CD8-positive, alpha-beta memory T cell (primary cell): ENCODE data around the gene GABRD. TPM values are rescaled to one million over a fixed set of nuclear protein-coding genes. Genes with fewer than 3 reads are reported as not detected.

ENCODE experiments used
- CTCF ChIA-PET: fragments of 350-600 bp; sonication (Branson Sonifier 250); formaldehyde crosslinking; loops from one replicate; lab custom pipeline; 2021; ENCODE audit warnings: antibody characterized with exemption; lab: Charles Lee
- POLR2A ChIA-PET: fragments of 350-600 bp; sonication (Branson Sonifier 250); formaldehyde crosslinking; loops from one replicate; lab custom pipeline; 2021; ENCODE audit warnings: antibody characterized with exemption; lab: Charles Lee
- DNase-seq, 5 donors: peaks; one replicate each; pipeline versions ENCODE4 v3.0.0 to v3.0.0-alpha.2; 2020 to 2022; ENCODE audit warnings: mixed read lengths in 1 of 5
- H3K27ac ChIP-seq: one replicate; pipeline ENCODE4 v1.7.0; 2013; ENCODE audit warnings: low read depth, mild to moderate bottlenecking, low read length, moderate library complexity
- H3K27me3 ChIP-seq: 2 replicates; pipeline ENCODE4 v1.7.0; 2013; ENCODE audit warnings: low read length, mild to moderate bottlenecking; ENCODE audit not compliant: insufficient read depth, poor library complexity, severe bottlenecking
- H3K36me3 ChIP-seq: 2 replicates; pipeline ENCODE4 v1.7.0; 2013; ENCODE audit warnings: mild to moderate bottlenecking, low read length, moderate library complexity; ENCODE audit not compliant: insufficient read depth
- H3K4me1 ChIP-seq: 2 replicates; pipeline ENCODE4 v1.7.0; 2013; ENCODE audit warnings: mild to moderate bottlenecking, low read length, moderate library complexity; ENCODE audit not compliant: insufficient read depth
- H3K4me3 ChIP-seq: 2 replicates; pipeline ENCODE4 v1.7.0; 2013; ENCODE audit warnings: mild to moderate bottlenecking, low read length
- H3K9me3 ChIP-seq: 2 replicates; pipeline ENCODE4 v1.7.0; 2013; ENCODE audit warnings: mild to moderate bottlenecking, low read length
- H3K27ac Mint-ChIP-seq, 8 donors: one replicate each; pipeline ENCODE4 v1.8.0; 2020 to 2021; ENCODE audit warnings: mixed read lengths in 8 of 8, mild to moderate bottlenecking in 6 of 8, inconsistent platforms in 3 of 8, moderate library complexity in 3 of 8
- H3K27me3 Mint-ChIP-seq, 2 donors: one replicate each; pipeline ENCODE4 v1.8.0; 2020 to 2021; ENCODE audit warnings: mixed read lengths in 2 of 2, mild to moderate bottlenecking in 1 of 2, moderate library complexity in 1 of 2
- H3K36me3 Mint-ChIP-seq, 3 donors: one replicate each; pipeline ENCODE4 v1.8.0; 2020 to 2021; ENCODE audit warnings: mixed read lengths in 3 of 3, inconsistent platforms in 1 of 3, mild to moderate bottlenecking in 1 of 3
- H3K4me1 Mint-ChIP-seq, 3 donors: one replicate each; pipeline ENCODE4 v1.8.0; 2020 to 2021; ENCODE audit warnings: mixed read lengths in 3 of 3, inconsistent platforms in 1 of 3, mild to moderate bottlenecking in 1 of 3
- H3K4me3 Mint-ChIP-seq, 7 donors: one replicate each; pipeline ENCODE4 v1.8.0; 2020 to 2021; ENCODE audit warnings: mixed read lengths in 7 of 7, mild to moderate bottlenecking in 6 of 7, moderate library complexity in 4 of 7, inconsistent platforms in 2 of 7
- H3K9me3 Mint-ChIP-seq, 5 donors: one replicate each; pipeline ENCODE4 v1.8.0; 2020 to 2022; ENCODE audit warnings: mixed read lengths in 5 of 5, mild to moderate bottlenecking in 3 of 5, moderate library complexity in 2 of 5, inconsistent platforms in 1 of 5
- polyA plus RNA-seq: library from polyadenylated mRNA; unstranded; fragments of 300-500 nt; fragmentation: Illumina TruSeq; gene quantifications from one replicate; pipeline ENCODE4 v1.2.3, GENCODE V29; 2021
- total RNA-seq, 2 experiments: library from RNA; stranded (reverse); gene quantifications; one replicate each; pipeline ENCODE4 v1.2.3, GENCODE V29; 2021

The GABRD gene
- total and polyA plus RNA-seq, 3 experiments from 2014 or later = not detected

DNA sequence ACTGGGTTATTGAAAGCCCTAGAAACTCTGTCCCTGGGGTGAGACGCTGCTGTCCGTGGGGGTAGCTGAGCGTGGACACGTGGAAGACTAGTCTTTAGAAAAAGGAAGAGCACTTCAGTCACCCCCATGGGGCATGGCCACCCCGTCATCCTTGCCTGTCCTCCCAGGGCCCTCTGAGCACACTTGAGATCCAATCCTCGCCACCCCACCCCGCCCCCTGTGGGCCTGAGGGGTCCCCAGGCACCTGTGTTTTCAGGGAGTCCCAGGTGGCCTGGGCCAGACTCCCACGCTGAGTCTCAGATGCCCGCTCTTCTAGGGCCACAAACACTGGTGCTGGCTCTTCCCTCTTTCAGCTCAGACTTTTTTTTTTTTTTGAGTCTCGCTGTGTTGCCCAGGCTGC, 33.6 kb downstream of the GABRD start:
- CTCF ChIA-PET = interaction anchor here (2.4 kb wide), 1 partner anchor 8 kb away, joined by 9 read pairs; no protein-coding TSS in a partner anchor
- H3K4me3 Mint-ChIP-seq = peak overlapping the region; percentile 43 to 89 (median 65)

DNA sequence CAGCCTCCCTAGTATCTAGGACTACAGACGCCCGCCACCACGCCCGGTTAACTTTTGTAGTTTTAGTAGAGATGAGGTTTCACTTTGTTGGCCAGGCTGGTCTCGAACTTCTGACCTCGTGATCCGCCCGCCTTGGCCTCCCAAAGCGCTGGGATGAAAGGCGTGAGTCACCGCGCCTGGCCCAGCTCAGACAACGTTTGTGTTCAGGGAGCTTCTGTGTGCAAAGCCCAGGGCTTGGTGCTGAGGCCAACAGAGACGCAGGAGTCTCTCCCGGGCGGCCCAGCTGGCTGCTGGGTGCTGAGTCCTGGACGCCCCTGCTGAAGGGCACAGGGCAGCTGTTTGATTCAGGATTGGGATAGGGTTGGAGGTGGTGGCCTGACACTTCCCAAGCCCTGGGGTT, 34.1 kb downstream of the GABRD start:
- Mint-ChIP-seq H3K27ac (peak overlapping the region in 2 of 8 donors; percentile 55 to 77), H3K27me3 (peaks cover 4 to 7% of the 10 kb centered on the region in 2 donors), H3K4me3 (peak overlapping the region; percentile 37 to 89 (median 59)), H3K9me3 (no peaks in the 10 kb centered on the region), H3K36me3 (peaks cover 0 to 25% (median 0%) of the 10 kb centered on the region in 3 donors), H3K4me1 (peaks cover 7 to 30% (median 8%) of the 10 kb centered on the region in 3 donors)
- peaks cover 17% of the 10 kb centered on the region for H3K4me1 ChIP-seq
- no peak for DNase-seq
- no peak overlapping the region for H3K4me3 ChIP-seq
- H3K27ac ChIP-seq = no peak overlapping the region
- ChIA-PET POLR2A (interaction anchor here (0.5 kb wide), 1 partner anchor 11 kb away, joined by 4 read pairs; no protein-coding TSS in a partner anchor), CTCF (interaction anchor here (2.4 kb wide), 1 partner anchor 9 kb away, joined by 9 read pairs; no protein-coding TSS in a partner anchor)
- H3K27me3 ChIP-seq = no peaks in the 10 kb centered on the region
- no peaks in the 10 kb centered on the region for H3K36me3 ChIP-seq
- H3K9me3 ChIP-seq = no peaks in the 10 kb centered on the region

More for the DNA sequence above, 33.6 kb downstream of the GABRD start:
- H3K27me3 Mint-ChIP-seq = peaks cover 4 to 8% of the 10 kb centered on the region in 2 donors
- peak overlapping the region in 2 of 8 donors; percentile 12 to 55 for H3K27ac Mint-ChIP-seq
- no peaks in the 10 kb centered on the region for H3K9me3 Mint-ChIP-seq
- H3K27ac ChIP-seq = no peak overlapping the region
- no peaks in the 10 kb centered on the region for H3K9me3 ChIP-seq
- H3K4me3 ChIP-seq = no peak overlapping the region
- no peak for DNase-seq
- peaks cover 17% of the 10 kb centered on the region for H3K4me1 ChIP-seq
- no peaks in the 10 kb centered on the region for H3K36me3 ChIP-seq
- no peaks in the 10 kb centered on the region for H3K27me3 ChIP-seq
- POLR2A ChIA-PET = interaction anchor here (0.5 kb wide), 1 partner anchor 10 kb away, joined by 4 read pairs; no protein-coding TSS in a partner anchor
- peaks cover 0 to 21% (median 0%) of the 10 kb centered on the region in 3 donors for H3K36me3 Mint-ChIP-seq
- peaks cover 7 to 30% (median 8%) of the 10 kb centered on the region in 3 donors for H3K4me1 Mint-ChIP-seq

DNA sequence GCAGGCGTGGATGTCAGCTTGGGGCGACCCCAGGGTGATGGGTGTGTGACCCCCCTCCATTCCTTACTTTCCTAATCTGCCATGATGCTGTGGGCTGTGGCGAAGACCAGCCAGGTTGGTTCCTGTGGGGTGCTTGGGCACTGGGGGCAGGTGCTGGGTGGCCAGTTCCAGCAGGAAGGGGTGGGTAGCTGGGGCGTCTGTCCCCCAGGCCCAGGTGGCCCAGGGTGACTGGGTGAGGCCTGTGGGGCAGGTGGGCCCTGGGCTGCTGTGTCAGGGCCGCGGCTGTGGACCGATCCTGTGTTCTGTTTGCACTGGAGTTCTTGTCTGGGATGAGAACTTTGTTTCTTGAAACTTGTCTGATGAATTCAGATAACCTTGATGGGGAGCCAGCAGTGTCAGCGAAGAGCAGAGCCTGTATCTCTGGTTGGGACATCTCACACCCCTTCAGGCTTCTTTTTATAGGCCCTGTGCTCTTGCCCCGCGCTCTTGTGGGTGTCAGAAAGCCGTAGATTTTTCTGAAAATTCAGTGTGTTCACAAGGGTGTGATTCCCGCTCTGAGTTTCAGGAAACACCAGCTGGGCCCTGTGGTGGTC, 34.7 kb downstream of the GABRD start:
- H3K9me3 Mint-ChIP-seq = no peaks in the 10 kb centered on the region
- ChIA-PET CTCF (interaction anchor here (2.4 kb wide), 1 partner anchor 9 kb away, joined by 9 read pairs; no protein-coding TSS in a partner anchor), POLR2A (no interaction called here)
- DNase-seq = no peak
- H3K4me3 Mint-ChIP-seq = peak overlapping the region in 4 of 7 donors; percentile 11 to 46 (median 34)
- H3K4me1 ChIP-seq = peaks cover 17% of the 10 kb centered on the region
- H3K4me1 Mint-ChIP-seq = peaks cover 6 to 29% (median 8%) of the 10 kb centered on the region in 3 donors
- H3K27ac Mint-ChIP-seq = peak overlapping the region in 2 of 8 donors; percentile 63 to 79
- H3K27me3 ChIP-seq = no peaks in the 10 kb centered on the region
- no peak overlapping the region for H3K27ac ChIP-seq
- no peaks in the 10 kb centered on the region for H3K36me3 ChIP-seq
- H3K36me3 Mint-ChIP-seq = peaks cover 0 to 28% (median 0%) of the 10 kb centered on the region in 3 donors
- H3K9me3 ChIP-seq = no peaks in the 10 kb centered on the region
- peaks cover 2 to 4% of the 10 kb centered on the region in 2 donors for H3K27me3 Mint-ChIP-seq
- H3K4me3 ChIP-seq = no peak overlapping the region

DNA sequence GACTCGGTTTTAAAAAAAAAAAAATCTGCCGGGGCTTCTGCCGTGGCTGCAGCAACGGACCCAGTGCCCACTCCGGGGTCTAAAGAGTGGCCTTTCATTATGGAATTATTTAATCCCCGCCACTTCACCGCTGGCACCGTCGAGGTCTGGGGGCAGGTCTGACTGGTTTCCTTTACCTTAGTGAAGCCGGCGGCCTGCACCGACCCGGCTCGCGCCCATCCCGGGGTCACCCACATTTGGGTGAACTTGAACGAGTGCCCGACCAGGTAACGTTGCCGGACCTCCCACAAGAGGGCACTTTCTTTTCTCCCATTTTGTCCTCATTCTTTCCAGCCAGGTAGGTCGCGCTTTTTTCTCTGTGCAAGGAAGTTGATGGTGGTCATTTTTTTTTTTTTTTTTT, 35.4 kb downstream of the GABRD start:
- Histone ChIP-seq H3K9me3 (no peaks in the 10 kb centered on the region), H3K4me3 (no peak overlapping the region), H3K27me3 (no peaks in the 10 kb centered on the region), H3K36me3 (no peaks in the 10 kb centered on the region), H3K4me1 (peaks cover 11% of the 10 kb centered on the region), H3K27ac (no peak overlapping the region)
- CTCF ChIA-PET = interaction anchor here (2.4 kb wide), 1 partner anchor 10 kb away, joined by 9 read pairs; no protein-coding TSS in a partner anchor
- POLR2A ChIA-PET = no interaction called here
- Mint-ChIP-seq H3K36me3 (peaks cover 0 to 35% (median 2%) of the 10 kb centered on the region in 3 donors), H3K4me3 (no peak overlapping the region), H3K27me3 (peaks cover 0 to 2% of the 10 kb centered on the region in 2 donors), H3K4me1 (peaks cover 0 to 23% (median 3%) of the 10 kb centered on the region in 3 donors), H3K27ac (no peak overlapping the region), H3K9me3 (no peaks in the 10 kb centered on the region)
- no peak for DNase-seq

DNA sequence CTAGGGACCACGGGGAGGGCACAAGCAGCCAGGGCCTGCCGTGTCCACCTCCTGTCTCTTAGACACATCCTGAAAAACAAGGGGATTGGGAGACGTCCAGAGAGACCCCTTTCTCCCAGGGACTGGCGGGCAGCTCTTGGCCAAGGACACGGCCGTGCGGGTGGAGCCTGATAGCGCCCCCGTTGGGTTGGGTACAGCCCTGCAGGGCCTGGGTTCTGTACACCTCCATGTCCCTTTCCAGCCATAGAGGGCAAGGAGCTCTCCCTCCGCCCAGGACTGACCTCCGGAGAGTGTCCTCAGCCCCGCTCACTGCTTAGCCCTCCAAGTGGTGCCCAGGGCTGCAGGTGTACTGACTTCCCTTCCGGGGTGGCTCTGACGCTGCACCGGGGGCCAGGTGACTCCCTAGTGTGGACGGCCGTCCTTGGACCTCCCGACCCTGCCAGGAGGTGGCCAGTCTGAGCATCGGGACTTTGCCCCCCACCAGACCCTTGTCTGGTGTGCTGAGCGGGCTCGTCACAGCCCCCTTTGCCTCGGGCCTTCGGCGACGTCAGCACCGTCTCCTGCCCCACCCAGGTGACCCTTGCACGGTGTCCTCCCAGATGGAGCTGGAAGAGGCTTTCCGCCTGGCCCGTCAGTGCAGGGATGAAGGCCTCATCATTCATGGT, 36.9 kb downstream of the GABRD start:
- no peak overlapping the region for H3K4me3 ChIP-seq
- no peaks in the 10 kb centered on the region for H3K9me3 Mint-ChIP-seq
- peak overlapping the region in 1 of 7 donors; percentile 23 for H3K4me3 Mint-ChIP-seq
- peaks cover 0 to 21% (median 3%) of the 10 kb centered on the region in 3 donors for H3K4me1 Mint-ChIP-seq
- no peaks in the 10 kb centered on the region for H3K27me3 ChIP-seq
- no peak overlapping the region for H3K27ac Mint-ChIP-seq
- H3K27me3 Mint-ChIP-seq = peaks cover 0 to 2% of the 10 kb centered on the region in 2 donors
- no peak for DNase-seq
- H3K36me3 ChIP-seq = no peaks in the 10 kb centered on the region
- H3K9me3 ChIP-seq = no peaks in the 10 kb centered on the region
- H3K4me1 ChIP-seq = peaks cover 6% of the 10 kb centered on the region
- H3K36me3 Mint-ChIP-seq = peaks cover 0 to 49% (median 3%) of the 10 kb centered on the region in 3 donors
- POLR2A ChIA-PET = interaction anchor here (1.0 kb wide), 1 partner anchor 10 kb away, joined by 3 read pairs; no protein-coding TSS in a partner anchor
- no peak overlapping the region for H3K27ac ChIP-seq
- CTCF ChIA-PET = interaction anchor here (0.8 kb wide), 1 partner anchor 11 kb away, joined by 5 read pairs; no protein-coding TSS in a partner anchor

DNA sequence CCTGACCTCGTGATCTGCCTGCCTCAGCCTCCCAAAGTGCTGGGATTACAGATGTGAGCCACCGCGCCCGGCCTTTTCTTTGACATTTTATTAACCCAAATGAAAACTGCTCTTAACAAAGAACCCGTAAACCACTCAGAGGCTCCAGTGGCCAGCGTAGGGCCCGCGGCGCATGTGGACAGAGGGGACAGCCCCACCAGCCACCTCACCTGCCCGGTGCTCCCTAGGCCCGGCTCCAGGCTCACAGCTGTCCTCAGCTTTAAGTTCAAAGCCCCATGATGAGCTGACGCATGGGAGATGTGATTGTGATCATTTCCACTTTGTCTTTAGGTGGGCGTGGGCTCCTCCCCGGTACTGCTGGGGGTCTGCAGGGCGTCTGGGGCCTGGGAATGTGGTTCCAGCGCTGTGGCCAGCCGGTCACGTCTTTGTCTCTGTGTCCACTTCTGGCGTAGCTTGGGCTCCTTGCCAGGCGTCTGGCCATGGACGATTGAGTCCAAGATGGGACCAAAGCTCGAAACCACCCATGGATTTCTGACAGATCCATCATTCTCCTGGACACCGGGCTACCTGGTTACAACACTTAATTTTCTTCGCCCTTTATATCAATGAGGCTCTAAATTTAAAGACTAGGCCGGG, 37.9 kb downstream of the GABRD start:
- ChIA-PET POLR2A (interaction anchor here (1.0 kb wide), 1 partner anchor 11 kb away, joined by 3 read pairs; no protein-coding TSS in a partner anchor), CTCF (interaction anchor here (0.9 kb wide), 1 partner anchor 12 kb away, joined by 3 read pairs; no protein-coding TSS in a partner anchor)
- H3K36me3 ChIP-seq = no peaks in the 10 kb centered on the region
- H3K9me3 ChIP-seq = no peaks in the 10 kb centered on the region
- no peak overlapping the region for H3K4me3 Mint-ChIP-seq
- DNase-seq = no peak
- H3K4me1 ChIP-seq = no peaks in the 10 kb centered on the region
- no peaks in the 10 kb centered on the region for H3K9me3 Mint-ChIP-seq
- H3K4me3 ChIP-seq = no peak overlapping the region
- no peak overlapping the region for H3K27ac ChIP-seq
- H3K4me1 Mint-ChIP-seq = peaks cover 0 to 16% (median 3%) of the 10 kb centered on the region in 3 donors
- H3K27ac Mint-ChIP-seq = no peak overlapping the region
- H3K27me3 ChIP-seq = no peaks in the 10 kb centered on the region
- H3K27me3 Mint-ChIP-seq = no peaks in the 10 kb centered on the region
- H3K36me3 Mint-ChIP-seq = peaks cover 1 to 58% (median 3%) of the 10 kb centered on the region in 3 donors

DNA sequence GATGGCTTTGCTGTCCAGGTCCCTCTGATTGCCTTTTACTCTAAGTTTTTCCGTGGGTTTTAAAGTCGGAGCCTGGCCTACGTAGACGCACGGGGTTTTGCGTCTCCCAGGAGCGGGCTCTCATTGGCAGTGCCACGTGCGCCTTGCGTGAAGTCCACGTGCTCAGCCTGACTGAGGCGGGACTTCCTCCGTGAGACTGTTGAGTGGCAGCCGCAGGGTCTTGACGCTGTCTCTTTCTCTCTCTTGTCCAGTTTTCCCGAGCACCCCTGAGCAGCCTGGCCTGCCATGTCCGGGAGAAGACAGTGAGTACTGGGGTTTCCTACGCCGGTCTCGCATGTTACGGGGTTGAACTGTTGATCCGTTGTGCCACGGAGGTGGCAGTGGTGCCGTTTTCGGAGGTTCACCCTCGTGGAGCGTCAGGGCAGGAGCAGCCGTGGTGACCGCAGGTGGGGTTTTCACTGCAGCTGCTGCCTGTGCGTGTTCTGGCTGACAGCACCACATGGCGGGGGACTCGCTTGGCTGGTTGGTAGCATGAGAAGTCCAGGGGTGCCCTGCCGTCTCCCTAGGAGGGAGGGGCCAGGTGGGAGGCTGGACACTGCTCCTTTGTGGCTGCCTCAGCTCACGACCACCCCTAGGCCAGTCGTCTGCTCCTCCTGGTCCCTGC, 40.3 kb downstream of the GABRD start:
- H3K9me3 Mint-ChIP-seq = no peaks in the 10 kb centered on the region
- no peaks in the 10 kb centered on the region for H3K36me3 ChIP-seq
- H3K27ac Mint-ChIP-seq = no peak overlapping the region
- no peaks in the 10 kb centered on the region for H3K27me3 Mint-ChIP-seq
- H3K4me1 ChIP-seq = no peaks in the 10 kb centered on the region
- no peaks in the 10 kb centered on the region for H3K9me3 ChIP-seq
- H3K27me3 ChIP-seq = no peaks in the 10 kb centered on the region
- ChIA-PET CTCF (no interaction called here), POLR2A (no interaction called here)
- H3K4me3 Mint-ChIP-seq = no peak overlapping the region
- no peak for DNase-seq
- H3K36me3 Mint-ChIP-seq = peaks cover 8 to 76% (median 9%) of the 10 kb centered on the region in 3 donors
- H3K4me1 Mint-ChIP-seq = no peaks in the 10 kb centered on the region
- H3K27ac ChIP-seq = no peak overlapping the region
- H3K4me3 ChIP-seq = no peak overlapping the region
